ENCODE results near the gene USP22.

- TF ChIP-seq, protein P1, sequence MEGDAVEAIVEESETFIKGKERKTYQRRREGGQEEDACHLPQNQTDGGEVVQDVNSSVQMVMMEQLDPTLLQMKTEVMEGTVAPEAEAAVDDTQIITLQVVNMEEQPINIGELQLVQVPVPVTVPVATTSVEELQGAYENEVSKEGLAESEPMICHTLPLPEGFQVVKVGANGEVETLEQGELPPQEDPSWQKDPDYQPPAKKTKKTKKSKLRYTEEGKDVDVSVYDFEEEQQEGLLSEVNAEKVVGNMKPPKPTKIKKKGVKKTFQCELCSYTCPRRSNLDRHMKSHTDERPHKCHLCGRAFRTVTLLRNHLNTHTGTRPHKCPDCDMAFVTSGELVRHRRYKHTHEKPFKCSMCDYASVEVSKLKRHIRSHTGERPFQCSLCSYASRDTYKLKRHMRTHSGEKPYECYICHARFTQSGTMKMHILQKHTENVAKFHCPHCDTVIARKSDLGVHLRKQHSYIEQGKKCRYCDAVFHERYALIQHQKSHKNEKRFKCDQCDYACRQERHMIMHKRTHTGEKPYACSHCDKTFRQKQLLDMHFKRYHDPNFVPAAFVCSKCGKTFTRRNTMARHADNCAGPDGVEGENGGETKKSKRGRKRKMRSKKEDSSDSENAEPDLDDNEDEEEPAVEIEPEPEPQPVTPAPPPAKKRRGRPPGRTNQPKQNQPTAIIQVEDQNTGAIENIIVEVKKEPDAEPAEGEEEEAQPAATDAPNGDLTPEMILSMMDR (IDR thresholded peaks at IDR 0.05): no peak
- TF ChIP-seq POLR2A (IDR thresholded peaks at IDR 0.05): no peak
- TF ChIP-seq EP300 (IDR thresholded peaks at IDR 0.05): no peak
- TF ChIP-seq POLR2AphosphoS5 (IDR thresholded peaks at IDR 0.05): no peak
Observed at GRCh38 chr17:21066394-21066793, 23.6 kb upstream of the USP22 start.

Data from gastroesophageal sphincter (tissue), 3 donors.